ENCODE measurements around the gene SLC38A4.

Gene SLC38A4

GRCh38 chr12:46778415-46778814, 47.4 kb downstream of the SLC38A4 start:
- DNase-seq (ENCODE audit: extremely low read depth, low read depth): no peak

GRCh38 chr12:46777587-46777986, 48.2 kb downstream of the SLC38A4 start:
- no peak for DNase-seq (ENCODE audit: extremely low read depth, low read depth)
- no peak for TF ChIP-seq CTCF (IDR thresholded peaks at IDR 0.05; ENCODE audit: low read depth, low read length)

More at GRCh38 chr12:46778415-46778814, 47.4 kb downstream of the SLC38A4 start:
- no peak for TF ChIP-seq CTCF (IDR thresholded peaks at IDR 0.05; ENCODE audit: low read depth, low read length)

- DNase-seq (ENCODE audit: extremely low read depth, low read depth): no peak
- TF ChIP-seq CTCF (IDR thresholded peaks at IDR 0.05; ENCODE audit: low read depth, low read length): no peak
Measured at GRCh38 chr12:46775796-46776195, 50.0 kb downstream of the SLC38A4 start.

GRCh38 chr12:46774322-46774633, 51.5 kb downstream of the SLC38A4 start:
- TF ChIP-seq CTCF (IDR thresholded peaks at IDR 0.05; ENCODE audit: low read depth, low read length): no peak
- no peak for DNase-seq (ENCODE audit: extremely low read depth, low read depth)

GRCh38 chr12:46773586-46774321, 52.0 kb downstream of the SLC38A4 start:
- DNase-seq (ENCODE audit: extremely low read depth, low read depth): no peak
- no peak for TF ChIP-seq CTCF (IDR thresholded peaks at IDR 0.05; ENCODE audit: low read depth, low read length)

GRCh38 chr12:46771268-46771827, 54.4 kb downstream of the SLC38A4 start:
- no peak for DNase-seq (ENCODE audit: extremely low read depth, low read depth)
- no peak for TF ChIP-seq CTCF (IDR thresholded peaks at IDR 0.05; ENCODE audit: low read depth, low read length)

- TF ChIP-seq CTCF (IDR thresholded peaks at IDR 0.05; ENCODE audit: low read depth, low read length): no peak
- DNase-seq (ENCODE audit: extremely low read depth, low read depth): no peak
Measured at GRCh38 chr12:46770501-46771183, 55.2 kb downstream of the SLC38A4 start.

Data from AG09319 (cell line).